Measurements from ENCODE around the gene GPR17.

DNA sequence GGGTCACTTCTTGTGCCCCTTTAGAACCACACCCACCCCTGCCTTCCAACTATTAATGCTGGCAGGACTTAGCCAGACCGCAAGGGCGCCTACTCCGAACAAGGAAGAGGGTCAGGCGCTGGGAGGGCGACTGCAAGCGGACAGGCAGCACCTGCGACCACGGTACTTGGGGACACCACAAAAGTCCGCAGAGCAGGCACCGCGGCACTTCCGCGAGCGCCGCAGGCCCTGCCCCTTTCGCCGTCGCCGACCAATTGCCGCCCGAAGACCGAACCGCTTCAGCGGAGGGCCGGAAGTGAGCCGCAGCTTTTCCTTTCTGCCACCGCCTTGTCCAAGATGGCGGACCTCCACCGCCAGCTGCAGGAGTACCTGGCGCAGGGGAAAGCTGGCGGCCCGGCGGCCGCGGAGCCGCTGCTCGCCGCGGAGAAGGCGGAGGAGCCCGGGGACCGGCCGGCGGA, 55.3 kb downstream of the GPR17 start, which contains the start of gene SFT2D3:
- TF ChIP-seq EZH2 (IDR thresholded peaks at IDR 0.05; ENCODE audit: borderline replicate concordance) (no peak), EZH2phosphoT487 (IDR thresholded peaks at IDR 0.05; ENCODE audit: low read depth, severe bottlenecking, unreplicated experiment) (no peak)
- TF ChIP-seq, protein P1, sequence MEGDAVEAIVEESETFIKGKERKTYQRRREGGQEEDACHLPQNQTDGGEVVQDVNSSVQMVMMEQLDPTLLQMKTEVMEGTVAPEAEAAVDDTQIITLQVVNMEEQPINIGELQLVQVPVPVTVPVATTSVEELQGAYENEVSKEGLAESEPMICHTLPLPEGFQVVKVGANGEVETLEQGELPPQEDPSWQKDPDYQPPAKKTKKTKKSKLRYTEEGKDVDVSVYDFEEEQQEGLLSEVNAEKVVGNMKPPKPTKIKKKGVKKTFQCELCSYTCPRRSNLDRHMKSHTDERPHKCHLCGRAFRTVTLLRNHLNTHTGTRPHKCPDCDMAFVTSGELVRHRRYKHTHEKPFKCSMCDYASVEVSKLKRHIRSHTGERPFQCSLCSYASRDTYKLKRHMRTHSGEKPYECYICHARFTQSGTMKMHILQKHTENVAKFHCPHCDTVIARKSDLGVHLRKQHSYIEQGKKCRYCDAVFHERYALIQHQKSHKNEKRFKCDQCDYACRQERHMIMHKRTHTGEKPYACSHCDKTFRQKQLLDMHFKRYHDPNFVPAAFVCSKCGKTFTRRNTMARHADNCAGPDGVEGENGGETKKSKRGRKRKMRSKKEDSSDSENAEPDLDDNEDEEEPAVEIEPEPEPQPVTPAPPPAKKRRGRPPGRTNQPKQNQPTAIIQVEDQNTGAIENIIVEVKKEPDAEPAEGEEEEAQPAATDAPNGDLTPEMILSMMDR (IDR thresholded peaks at IDR 0.05; ENCODE audit: poor library complexity) = no peak
